ENCODE measurements around the gene SH2D5. TPM values are rescaled to one million over a fixed set of nuclear protein-coding genes. Genes with fewer than 3 reads are reported as not detected.
A peak's percentile ranks its signal among the peaks of the same experiment; 100 is the strongest.

SH2D5 gene
- total RNA-seq, 1 donor from 2014 or later: 3.2 TPM

DNA sequence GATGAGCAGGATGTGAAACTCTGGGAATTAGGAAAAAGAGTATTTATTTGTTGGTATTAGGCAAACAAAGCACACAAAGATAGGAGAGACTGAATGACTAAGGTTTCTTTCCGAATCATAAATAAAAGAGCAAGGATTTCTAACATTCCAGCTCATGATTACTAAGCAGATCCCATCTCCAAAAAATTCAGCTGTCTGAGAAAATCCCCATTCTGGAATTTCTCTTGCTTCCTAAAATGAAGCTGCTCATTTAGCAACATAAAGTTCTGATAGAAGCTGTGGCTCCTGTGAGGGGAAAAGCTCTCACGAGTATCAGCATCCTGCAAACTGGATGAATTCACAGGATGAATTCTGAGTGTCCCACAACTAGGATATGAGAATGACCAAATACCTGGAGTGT is 6.7 kb upstream of the SH2D5 start:
- Mint-ChIP-seq H3K27ac (ENCODE audit: unreplicated experiment) (no peak overlapping the region), H3K4me1 (no peaks in the 10 kb centered on the region), H3K9me3 (no peaks in the 10 kb centered on the region), H3K27me3 (ENCODE audit: low read depth) (peaks cover under 1% of the 10 kb centered on the region), H3K4me3 (no peak overlapping the region), H3K36me3 (ENCODE audit: low read depth) (peaks cover 13% of the 10 kb centered on the region)
- no peak for TF ChIP-seq CTCF (conservative IDR thresholded peaks at IDR 0.05)
- DNase-seq (ENCODE audit: low read depth, low spot score): no peak

GRCh38 chr1:20735581-20736111 is 3.1 kb upstream of the SH2D5 start:
- no peaks in the 10 kb centered on the region for H3K9me3 Mint-ChIP-seq
- peak overlapping the region; percentile 19 for H3K27ac Mint-ChIP-seq (ENCODE audit: unreplicated experiment)
- TF ChIP-seq CTCF (conservative IDR thresholded peaks at IDR 0.05): no peak
- no peak for DNase-seq (ENCODE audit: low read depth, low spot score)
- H3K4me3 Mint-ChIP-seq: no peak overlapping the region
- peaks cover 11% of the 10 kb centered on the region for H3K4me1 Mint-ChIP-seq
- peaks cover 9% of the 10 kb centered on the region for H3K36me3 Mint-ChIP-seq (ENCODE audit: low read depth)
- H3K27me3 Mint-ChIP-seq (ENCODE audit: low read depth): peaks cover 30% of the 10 kb centered on the region

DNA sequence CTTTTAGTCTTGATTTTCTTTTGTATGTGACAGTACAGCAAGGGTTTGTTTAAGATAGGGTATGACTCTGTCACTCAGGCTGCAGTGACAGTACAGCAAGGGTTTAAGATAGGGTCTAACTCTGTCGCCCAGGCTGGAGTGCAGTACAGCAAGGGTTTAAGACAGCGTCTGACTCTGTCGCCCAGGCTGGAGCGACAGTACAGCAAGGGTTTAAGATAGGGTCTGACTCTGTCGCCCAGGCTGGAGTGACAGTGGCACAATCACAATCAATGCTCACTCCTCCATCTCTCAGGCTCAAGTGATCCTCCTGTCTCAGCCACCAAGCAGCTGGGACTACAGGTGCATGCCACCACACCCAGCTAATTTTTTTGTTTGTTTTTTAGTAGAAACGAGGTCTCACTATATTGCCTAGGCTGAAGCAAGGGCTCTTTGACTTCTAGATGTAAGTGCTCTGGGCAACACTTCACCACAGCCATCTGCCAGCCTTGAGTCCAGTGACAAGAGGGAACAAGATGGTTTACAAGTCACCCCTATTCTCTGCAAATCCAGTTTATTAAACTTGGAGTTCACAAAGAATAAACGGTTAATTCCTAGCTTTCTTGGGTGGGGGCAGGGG is 965 bp upstream of the SH2D5 start:
- H3K4me1 Mint-ChIP-seq: peaks cover 11% of the 10 kb centered on the region

GRCh38 chr1:20732071-20732587 is 374 bp downstream of the SH2D5 start:
- Mint-ChIP-seq H3K27me3 (ENCODE audit: low read depth) (peaks cover 57% of the 10 kb centered on the region), H3K27ac (ENCODE audit: unreplicated experiment) (no peak overlapping the region), H3K9me3 (no peaks in the 10 kb centered on the region), H3K4me3 (peak overlapping the region; percentile 85), H3K4me1 (peaks cover 17% of the 10 kb centered on the region), H3K36me3 (ENCODE audit: low read depth) (peaks cover 3% of the 10 kb centered on the region)
- peak; percentile 63 for DNase-seq (ENCODE audit: low read depth, low spot score)
- TF ChIP-seq CTCF (conservative IDR thresholded peaks at IDR 0.05): no peak

More for the DNA sequence above, 965 bp upstream of the SH2D5 start:
- H3K27me3 Mint-ChIP-seq (ENCODE audit: low read depth): peaks cover 52% of the 10 kb centered on the region
- no peak for TF ChIP-seq CTCF (conservative IDR thresholded peaks at IDR 0.05)
- no peaks in the 10 kb centered on the region for H3K9me3 Mint-ChIP-seq
- DNase-seq (ENCODE audit: low read depth, low spot score): no peak
- peaks cover 6% of the 10 kb centered on the region for H3K36me3 Mint-ChIP-seq (ENCODE audit: low read depth)
- H3K4me3 Mint-ChIP-seq: peak overlapping the region; percentile 85
- H3K27ac Mint-ChIP-seq (ENCODE audit: unreplicated experiment): no peak overlapping the region

- Mint-ChIP-seq H3K36me3 (ENCODE audit: low read depth) (peaks cover 3% of the 10 kb centered on the region), H3K27me3 (ENCODE audit: low read depth) (peaks cover 57% of the 10 kb centered on the region), H3K4me3 (peak overlapping the region; percentile 66), H3K9me3 (no peaks in the 10 kb centered on the region), H3K4me1 (peaks cover 17% of the 10 kb centered on the region), H3K27ac (ENCODE audit: unreplicated experiment) (no peak overlapping the region)
- no peak for TF ChIP-seq CTCF (conservative IDR thresholded peaks at IDR 0.05)
- DNase-seq (ENCODE audit: low read depth, low spot score): no peak
Measured at GRCh38 chr1:20731057-20731991, 1.2 kb downstream of the SH2D5 start.
